ENCODE data around the gene TIMM10.
A peak's percentile ranks its signal among the peaks of the same experiment; 100 is the strongest.

The TIMM10 gene

DNA sequence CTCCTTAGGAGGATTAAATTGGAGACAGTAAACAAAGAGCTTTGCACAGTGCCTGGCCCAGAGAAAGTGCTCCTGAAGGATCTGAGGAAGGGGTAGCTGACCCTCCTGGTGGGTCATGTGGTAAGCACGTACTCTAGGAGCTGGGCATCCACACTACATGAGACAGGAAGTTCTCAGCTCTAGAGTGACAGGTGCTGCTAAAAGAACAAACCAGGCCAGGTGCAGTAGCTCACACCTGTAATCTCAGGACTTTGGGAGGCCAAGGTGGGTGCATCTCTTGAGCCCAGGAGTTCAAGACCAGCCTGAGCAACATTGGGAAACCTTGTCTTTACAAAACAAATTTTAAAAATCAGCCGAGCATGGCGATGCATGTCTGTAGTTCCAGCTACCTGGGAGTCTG is 28.2 kb downstream of the TIMM10 start:
- POLR2A ChIA-PET = no interaction called here
- CTCF ChIA-PET = interaction anchor here (0.8 to 9.9 kb wide), 11 partner anchors 10 to 139 kb away, joined by 3 to 152 read pairs (median 5); partner anchors contain the start of gene SLC43A1
- no peak for DNase-seq (ENCODE audit: extremely low spot score)
- TF ChIP-seq, protein P1, sequence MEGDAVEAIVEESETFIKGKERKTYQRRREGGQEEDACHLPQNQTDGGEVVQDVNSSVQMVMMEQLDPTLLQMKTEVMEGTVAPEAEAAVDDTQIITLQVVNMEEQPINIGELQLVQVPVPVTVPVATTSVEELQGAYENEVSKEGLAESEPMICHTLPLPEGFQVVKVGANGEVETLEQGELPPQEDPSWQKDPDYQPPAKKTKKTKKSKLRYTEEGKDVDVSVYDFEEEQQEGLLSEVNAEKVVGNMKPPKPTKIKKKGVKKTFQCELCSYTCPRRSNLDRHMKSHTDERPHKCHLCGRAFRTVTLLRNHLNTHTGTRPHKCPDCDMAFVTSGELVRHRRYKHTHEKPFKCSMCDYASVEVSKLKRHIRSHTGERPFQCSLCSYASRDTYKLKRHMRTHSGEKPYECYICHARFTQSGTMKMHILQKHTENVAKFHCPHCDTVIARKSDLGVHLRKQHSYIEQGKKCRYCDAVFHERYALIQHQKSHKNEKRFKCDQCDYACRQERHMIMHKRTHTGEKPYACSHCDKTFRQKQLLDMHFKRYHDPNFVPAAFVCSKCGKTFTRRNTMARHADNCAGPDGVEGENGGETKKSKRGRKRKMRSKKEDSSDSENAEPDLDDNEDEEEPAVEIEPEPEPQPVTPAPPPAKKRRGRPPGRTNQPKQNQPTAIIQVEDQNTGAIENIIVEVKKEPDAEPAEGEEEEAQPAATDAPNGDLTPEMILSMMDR (IDR thresholded peaks at IDR 0.05; ENCODE audit: control extremely low read depth, extremely low read depth, low read depth, missing control alignments) = no peak

DNA sequence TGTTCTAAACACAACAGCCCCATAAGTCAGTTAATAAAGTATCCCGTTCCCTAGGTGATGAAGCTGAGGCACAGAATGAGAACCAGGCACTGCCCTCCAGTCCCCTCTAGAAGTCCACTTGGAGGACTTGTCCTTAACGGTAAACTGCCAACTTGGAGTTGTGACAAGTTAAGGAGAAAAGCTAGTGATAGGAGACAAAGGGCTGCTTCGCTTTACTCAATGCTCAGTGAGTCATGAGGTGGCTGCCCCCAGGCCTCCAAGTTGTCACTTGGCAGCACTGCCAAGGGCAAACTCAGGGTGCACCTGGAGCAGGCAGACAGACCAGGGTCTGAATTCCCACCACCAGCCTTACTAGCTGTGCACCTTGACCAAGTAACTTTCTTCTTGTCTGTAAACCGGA is 28.6 kb downstream of the TIMM10 start:
- ChIA-PET POLR2A (no interaction called here), CTCF (interaction anchor here (0.8 to 9.9 kb wide), 12 partner anchors 9 to 140 kb away, joined by 3 to 152 read pairs (median 5); partner anchors contain the start of gene SLC43A1)
- TF ChIP-seq, protein P1 (IDR thresholded peaks at IDR 0.05; ENCODE audit: control extremely low read depth, extremely low read depth, low read depth, missing control alignments) = no peak

DNA sequence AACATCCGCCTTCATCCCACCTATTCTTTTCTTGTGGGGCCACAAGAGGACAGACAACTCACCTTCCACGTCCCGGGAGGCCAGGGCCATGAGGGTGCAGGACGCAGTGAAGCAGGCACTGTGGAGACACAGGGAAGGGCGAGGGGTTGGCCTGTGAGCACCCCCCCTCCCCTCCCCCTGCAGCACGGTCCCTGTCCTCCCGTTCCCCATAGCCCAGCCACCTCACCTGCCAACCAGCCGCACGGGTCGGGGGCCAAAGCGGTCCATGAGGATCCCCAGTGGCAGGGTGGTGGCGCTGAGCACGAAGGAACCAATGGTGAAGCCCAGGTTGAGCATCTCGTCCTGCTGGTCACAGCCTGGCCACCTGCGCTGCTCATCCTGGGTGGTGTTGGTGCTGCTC is 29.6 kb downstream of the TIMM10 start:
- no peak for DNase-seq (ENCODE audit: extremely low spot score)
- ChIA-PET POLR2A (no interaction called here), CTCF (interaction anchor here (3.7 to 9.9 kb wide), 4 partner anchors 8 to 141 kb away, joined by 13 to 152 read pairs (median 25); no protein-coding TSS in a partner anchor)
- TF ChIP-seq, protein P1 (IDR thresholded peaks at IDR 0.05; ENCODE audit: control extremely low read depth, extremely low read depth, low read depth, missing control alignments) = no peak

More for the DNA sequence above, 28.6 kb downstream of the TIMM10 start:
- DNase-seq (ENCODE audit: extremely low spot score) = no peak

DNA sequence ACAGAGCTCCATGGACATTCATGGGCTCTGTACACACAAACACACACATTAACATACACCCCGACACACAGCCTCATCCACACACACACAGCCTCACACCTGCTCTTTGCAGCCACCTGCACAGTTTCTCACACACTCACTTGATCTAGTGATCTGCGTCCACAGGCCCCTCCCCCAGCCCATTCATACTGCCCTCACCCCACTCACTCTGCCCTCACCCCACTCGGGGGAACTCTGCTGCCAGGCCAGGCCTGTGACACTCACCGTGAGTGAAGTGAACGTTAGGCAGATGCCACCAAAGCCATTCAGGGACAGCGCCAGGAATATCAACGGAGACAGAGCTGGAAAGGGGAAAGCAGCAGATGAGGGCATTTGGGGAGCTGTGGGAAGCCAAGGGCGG is 30.0 kb downstream of the TIMM10 start:
- ChIA-PET CTCF (interaction anchor here (3.7 to 9.9 kb wide), 4 partner anchors 8 to 141 kb away, joined by 13 to 152 read pairs (median 25); no protein-coding TSS in a partner anchor), POLR2A (no interaction called here)
- TF ChIP-seq, protein P1 (IDR thresholded peaks at IDR 0.05; ENCODE audit: control extremely low read depth, extremely low read depth, low read depth, missing control alignments) = no peak

DNA sequence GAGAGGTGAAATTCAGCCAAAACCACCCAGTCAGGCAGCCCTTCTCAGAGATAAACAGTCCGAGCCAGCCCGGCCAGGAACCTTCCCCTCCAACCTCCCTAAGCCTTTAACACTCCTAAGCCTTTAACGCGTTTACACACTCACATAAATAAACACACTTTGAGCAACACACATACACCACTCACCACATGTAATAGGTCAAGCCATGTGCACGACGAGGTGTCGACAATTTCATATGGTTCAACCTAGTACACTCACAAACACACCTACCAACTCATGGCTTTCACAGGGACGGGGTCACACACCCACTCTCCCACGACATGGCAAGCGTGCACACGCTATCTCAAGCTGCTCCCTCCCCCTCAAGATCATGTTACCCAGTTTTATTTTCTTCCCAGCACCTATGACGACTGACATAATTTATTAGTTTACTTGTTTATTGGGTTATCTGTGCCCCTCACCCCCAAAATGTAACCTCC is 30.5 kb downstream of the TIMM10 start:
- ChIA-PET POLR2A (no interaction called here), CTCF (interaction anchor here (3.7 to 9.9 kb wide), 4 partner anchors 7 to 141 kb away, joined by 13 to 152 read pairs (median 25); no protein-coding TSS in a partner anchor)
- no peak for DNase-seq (ENCODE audit: extremely low spot score)
- TF ChIP-seq, protein P1 (IDR thresholded peaks at IDR 0.05; ENCODE audit: control extremely low read depth, extremely low read depth, low read depth, missing control alignments) = no peak

More for the DNA sequence above, 30.0 kb downstream of the TIMM10 start:
- DNase-seq (ENCODE audit: extremely low spot score) = no peak

DNA sequence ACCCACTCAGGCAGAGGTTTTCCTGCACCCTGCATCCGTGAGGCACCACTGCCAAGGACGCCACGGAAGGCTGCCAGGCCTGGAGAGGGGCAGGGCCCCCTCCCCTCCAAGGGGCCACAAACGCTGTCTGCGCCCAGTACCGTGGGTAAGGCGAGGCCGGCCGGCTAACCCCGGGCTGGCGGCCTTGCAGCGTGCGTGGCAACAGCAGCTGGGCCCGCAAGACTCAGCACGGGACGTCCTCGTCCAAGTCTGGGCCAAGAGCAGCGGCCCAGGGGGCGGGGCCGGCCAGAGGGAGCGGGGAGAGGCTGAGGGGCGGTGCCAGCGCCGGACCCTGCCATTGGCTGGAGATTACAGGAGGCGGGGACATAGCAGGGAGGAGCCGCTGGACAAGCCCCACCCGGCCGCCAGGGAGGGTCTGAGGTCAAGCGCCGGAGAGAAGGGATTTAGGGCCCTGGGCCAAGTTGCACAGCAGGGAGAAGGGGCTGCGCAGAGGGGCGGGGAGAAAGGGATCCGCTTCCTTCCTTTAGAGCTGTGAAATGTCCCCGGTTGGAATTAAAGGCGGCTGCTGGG is 31.1 kb downstream of the TIMM10 start:
- CTCF ChIA-PET = interaction anchor here (3.7 to 9.1 kb wide), 4 partner anchors 27 to 144 kb away, joined by 13 to 158 read pairs (median 25); partner anchors contain the start of gene YPEL4
- TF ChIP-seq, protein P1 (IDR thresholded peaks at IDR 0.05; ENCODE audit: control extremely low read depth, extremely low read depth, low read depth, missing control alignments) = no peak
- DNase-seq (ENCODE audit: extremely low spot score) = peak; percentile 81
- POLR2A ChIA-PET = no interaction called here

Data from GM10248 (cell line).